ENCODE data around the gene RAP1GAP. TPM values are rescaled to one million over a fixed set of nuclear protein-coding genes. Genes with fewer than 3 reads are reported as not detected.

RAP1GAP gene
- total and polyA plus RNA-seq, 2 of the 13 experiments (the other 11 are each of a cell fraction or from before 2014, with no cell fraction given), result 11.9 to 37.5 TPM

DNA sequence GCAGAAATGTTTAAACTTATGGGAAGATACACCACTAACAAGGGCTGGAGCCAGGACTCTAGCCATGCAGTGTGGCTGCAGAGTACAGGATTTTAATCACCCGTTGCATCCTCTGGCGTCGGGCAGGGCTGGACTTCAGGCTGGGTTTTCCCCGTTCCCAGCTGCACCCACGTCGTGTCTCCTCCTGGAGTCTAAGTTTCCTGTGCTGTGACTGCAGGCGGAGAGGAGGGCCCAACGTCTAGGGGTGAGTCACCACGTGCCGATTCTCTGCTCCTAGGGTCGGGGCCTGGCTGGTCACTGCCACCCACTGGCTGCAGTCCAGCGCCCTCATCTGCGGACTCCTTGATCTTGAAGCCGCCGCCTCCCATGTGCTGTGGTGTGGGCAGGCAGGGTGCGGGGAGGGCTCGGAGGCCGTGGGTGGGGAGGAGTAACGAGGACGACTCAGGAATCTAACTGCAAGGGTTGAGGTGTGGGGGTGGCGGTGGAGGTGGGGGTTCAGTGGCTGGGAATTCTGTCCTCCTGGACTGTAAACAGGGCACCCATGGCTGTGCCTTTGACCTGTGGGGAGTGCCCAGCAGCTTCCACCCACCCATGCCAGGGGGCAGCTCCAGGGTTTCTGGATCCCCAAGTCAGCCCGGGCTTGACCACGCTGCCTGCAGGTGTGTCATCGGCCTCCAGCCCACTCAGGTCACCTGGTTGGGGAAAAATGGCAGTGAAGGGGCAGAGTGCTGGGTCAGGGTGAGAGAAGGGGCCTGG lies 82.1 kb downstream of the RAP1GAP start (continued):
- TF ChIP-seq ZNF280B (CRISPR knock-in tag; IDR thresholded peaks at IDR 0.05; ENCODE audit: borderline replicate concordance), result 0 out of 2 replicates have a peak, but pooled peaks have one; percentile 23
- no peak for TF ChIP-seq EZH2 (conservative IDR thresholded peaks at IDR 0.05; ENCODE audit: low read depth, low read length)
- TF ChIP-seq HDAC2 (CRISPR knock-in tag; IDR thresholded peaks at IDR 0.05), result peak; percentile 49; the same call in 1 of the 2 replicates
- TF ChIP-seq ZSCAN31 (CRISPR knock-in tag; IDR thresholded peaks at IDR 0.05; ENCODE audit: low read depth), result no peak
- TF ChIP-seq MIER2 (CRISPR knock-in tag; IDR thresholded peaks at IDR 0.05), result 0 out of 2 replicates have a peak, but pooled peaks have one; percentile 56
- 0 out of 2 replicates have a peak, but pooled peaks have one; percentile 49 for TF ChIP-seq ZNF792 (CRISPR knock-in tag; IDR thresholded peaks at IDR 0.05)
- TF ChIP-seq ATF3 (CRISPR knock-in tag; IDR thresholded peaks at IDR 0.05), result peak; percentile 88
- 0 out of 2 replicates have a peak, but pooled peaks have one; percentile 32 for TF ChIP-seq ZNF253 (CRISPR knock-in tag; IDR thresholded peaks at IDR 0.05; ENCODE audit: borderline replicate concordance)
- no peak for TF ChIP-seq ZNF577 (CRISPR knock-in tag; IDR thresholded peaks at IDR 0.05; ENCODE audit: borderline replicate concordance, low read depth)
- TF ChIP-seq ZNF720 (CRISPR knock-in tag; IDR thresholded peaks at IDR 0.05), result no peak
- TF ChIP-seq ZNF670 (CRISPR knock-in tag; IDR thresholded peaks at IDR 0.05; ENCODE audit: borderline replicate concordance), result no peak
- peak; percentile 65; the same call in 1 of the 2 replicates for TF ChIP-seq MXD4 (CRISPR knock-in tag; IDR thresholded peaks at IDR 0.05)
- no peak for TF ChIP-seq ZBTB40 (IDR thresholded peaks at IDR 0.05)
- TF ChIP-seq ZBTB40 (CRISPR knock-in tag; IDR thresholded peaks at IDR 0.05), result 0 out of 2 replicates have a peak, but pooled peaks have one; percentile 5
- TF ChIP-seq, protein P1, sequence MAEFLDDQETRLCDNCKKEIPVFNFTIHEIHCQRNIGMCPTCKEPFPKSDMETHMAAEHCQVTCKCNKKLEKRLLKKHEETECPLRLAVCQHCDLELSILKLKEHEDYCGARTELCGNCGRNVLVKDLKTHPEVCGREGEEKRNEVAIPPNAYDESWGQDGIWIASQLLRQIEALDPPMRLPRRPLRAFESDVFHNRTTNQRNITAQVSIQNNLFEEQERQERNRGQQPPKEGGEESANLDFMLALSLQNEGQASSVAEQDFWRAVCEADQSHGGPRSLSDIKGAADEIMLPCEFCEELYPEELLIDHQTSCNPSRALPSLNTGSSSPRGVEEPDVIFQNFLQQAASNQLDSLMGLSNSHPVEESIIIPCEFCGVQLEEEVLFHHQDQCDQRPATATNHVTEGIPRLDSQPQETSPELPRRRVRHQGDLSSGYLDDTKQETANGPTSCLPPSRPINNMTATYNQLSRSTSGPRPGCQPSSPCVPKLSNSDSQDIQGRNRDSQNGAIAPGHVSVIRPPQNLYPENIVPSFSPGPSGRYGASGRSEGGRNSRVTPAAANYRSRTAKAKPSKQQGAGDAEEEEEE (CRISPR knock-in tag; IDR thresholded peaks at IDR 0.05; ENCODE audit: borderline replicate concordance), result no peak
- TF ChIP-seq ARID2 (CRISPR knock-in tag; IDR thresholded peaks at IDR 0.05; ENCODE audit: borderline replicate concordance), result no peak

Data from HepG2 (cell line).